ENCODE measurements around the gene PRSS36. TPM values are rescaled to one million over a fixed set of nuclear protein-coding genes. Genes with fewer than 3 reads are reported as not detected.
A peak's percentile ranks its signal among the peaks of the same experiment; 100 is the strongest.

PRSS36 gene
- total RNA-seq, 1 experiment from 2014 or later, result 0.41 TPM

DNA sequence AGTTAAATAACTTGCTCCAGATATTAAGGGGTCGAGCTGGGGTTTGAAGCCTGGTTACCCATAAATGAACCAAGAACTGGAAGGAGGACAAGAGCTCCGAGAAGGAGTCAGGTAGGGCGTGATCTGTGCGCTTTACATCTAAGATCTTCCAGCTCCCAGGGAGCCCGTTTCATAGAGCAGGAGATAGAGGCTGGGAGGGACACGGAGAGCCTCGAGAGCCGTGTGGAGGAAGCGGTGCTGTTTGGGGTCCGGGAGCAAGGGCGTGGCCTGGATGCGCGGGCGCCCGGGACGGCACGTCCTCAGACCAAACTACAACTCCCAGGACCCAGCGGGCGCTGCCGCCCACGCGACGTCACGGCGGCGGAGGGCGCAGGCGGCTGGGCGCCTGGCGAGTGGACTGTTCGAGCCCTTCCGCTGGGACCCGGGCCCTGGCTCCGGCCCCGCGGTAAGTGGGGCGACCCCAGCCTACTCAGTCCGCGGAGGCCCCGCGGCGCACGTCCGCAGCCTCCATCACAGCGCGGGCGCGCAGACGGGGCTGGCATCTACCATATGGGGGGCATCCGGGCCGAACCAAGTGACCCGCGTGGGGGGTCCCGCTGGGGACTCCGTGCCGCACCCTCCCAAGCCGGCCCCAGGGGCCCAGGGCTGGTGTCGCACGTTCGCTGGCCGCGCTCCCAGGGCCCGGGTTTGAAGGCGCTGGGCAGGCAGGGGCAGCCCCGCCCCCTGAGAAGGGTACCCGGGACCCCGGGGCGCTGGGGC is 41.7 kb downstream of the PRSS36 start, which contains the start of gene BCKDK:
Gene BCKDK, plus strand, starts transcription at position 352 of the 759 bp plus-strand sequence. CDS start 838 bp downstream, outside the sequence.
- Histone ChIP-seq H3K4me1 (ENCODE audit: insufficient read depth, low read length, poor library complexity, severe bottlenecking) (peaks cover 13% of the 10 kb centered on the region), H3K4me3 (ENCODE audit: low read depth, low read length, poor library complexity, severe bottlenecking) (peak within 1 kb of the TSS; percentile 96), H3K27ac (ENCODE audit: low read depth, low read length, poor library complexity, severe bottlenecking) (peak within 1 kb of the TSS; percentile 87), H3K36me3 (ENCODE audit: insufficient read depth, low read length, poor library complexity, severe bottlenecking) (peaks cover 31% of the 10 kb centered on the region), H3K27me3 (replicated peaks; ENCODE audit: insufficient read depth, low read depth, low read length, poor library complexity) (no peaks in the 10 kb centered on the region), H3K9me3 (ENCODE audit: low read depth, low read length, poor library complexity, severe bottlenecking) (no peaks in the 10 kb centered on the region)
- intact Hi-C loops (cut with micrococcal nuclease; ENCODE audit: unreplicated experiment), result no loop called here
- BruUV-seq (replicated peaks), result no TSS peak
- DNase-seq (ENCODE audit: low spot score), result peak; percentile 88
- ChIA-PET POLR2A (ENCODE audit: low non-redundant PET) (interaction anchor here (0.6 kb wide), 1 partner anchor 9 kb away, joined by 3 read pairs; the partner anchor contains the start of gene KAT8), CTCF (no interaction called here)
- no peak for TF ChIP-seq EZH2 (IDR thresholded peaks at IDR 0.05; ENCODE audit: borderline replicate concordance, low read depth, low read length, poor library complexity, severe bottlenecking)
- TF ChIP-seq, protein P1, sequence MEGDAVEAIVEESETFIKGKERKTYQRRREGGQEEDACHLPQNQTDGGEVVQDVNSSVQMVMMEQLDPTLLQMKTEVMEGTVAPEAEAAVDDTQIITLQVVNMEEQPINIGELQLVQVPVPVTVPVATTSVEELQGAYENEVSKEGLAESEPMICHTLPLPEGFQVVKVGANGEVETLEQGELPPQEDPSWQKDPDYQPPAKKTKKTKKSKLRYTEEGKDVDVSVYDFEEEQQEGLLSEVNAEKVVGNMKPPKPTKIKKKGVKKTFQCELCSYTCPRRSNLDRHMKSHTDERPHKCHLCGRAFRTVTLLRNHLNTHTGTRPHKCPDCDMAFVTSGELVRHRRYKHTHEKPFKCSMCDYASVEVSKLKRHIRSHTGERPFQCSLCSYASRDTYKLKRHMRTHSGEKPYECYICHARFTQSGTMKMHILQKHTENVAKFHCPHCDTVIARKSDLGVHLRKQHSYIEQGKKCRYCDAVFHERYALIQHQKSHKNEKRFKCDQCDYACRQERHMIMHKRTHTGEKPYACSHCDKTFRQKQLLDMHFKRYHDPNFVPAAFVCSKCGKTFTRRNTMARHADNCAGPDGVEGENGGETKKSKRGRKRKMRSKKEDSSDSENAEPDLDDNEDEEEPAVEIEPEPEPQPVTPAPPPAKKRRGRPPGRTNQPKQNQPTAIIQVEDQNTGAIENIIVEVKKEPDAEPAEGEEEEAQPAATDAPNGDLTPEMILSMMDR (conservative IDR thresholded peaks at IDR 0.05; ENCODE audit: low read depth, low read length), result no peak

DNA sequence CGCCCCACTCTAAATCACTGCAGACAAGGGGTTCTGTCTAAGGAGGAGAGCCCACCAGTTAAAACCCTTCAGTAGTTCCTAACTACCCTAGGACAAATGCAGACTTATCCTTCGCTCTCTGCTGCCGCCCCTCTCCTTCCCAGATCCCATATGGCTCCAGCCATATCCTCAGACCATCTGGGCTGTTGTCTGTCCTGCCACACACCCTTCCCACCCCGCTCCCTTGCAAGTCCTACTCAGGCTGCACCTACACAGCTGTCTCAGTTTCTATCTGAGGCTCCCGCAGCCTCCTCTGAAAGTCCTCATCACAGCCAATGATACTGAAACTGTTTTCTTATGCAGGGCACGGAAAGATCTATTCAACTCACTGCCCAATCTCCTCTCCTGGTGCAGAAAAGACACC is 42.4 kb downstream of the PRSS36 start:
- BruUV-seq (replicated peaks), result no TSS peak
- Histone ChIP-seq H3K36me3 (ENCODE audit: insufficient read depth, low read length, poor library complexity, severe bottlenecking) (peaks cover 30% of the 10 kb centered on the region), H3K27ac (ENCODE audit: low read depth, low read length, poor library complexity, severe bottlenecking) (no peak overlapping the region), H3K4me3 (ENCODE audit: low read depth, low read length, poor library complexity, severe bottlenecking) (no peak overlapping the region), H3K27me3 (replicated peaks; ENCODE audit: insufficient read depth, low read depth, low read length, poor library complexity) (no peaks in the 10 kb centered on the region), H3K9me3 (ENCODE audit: low read depth, low read length, poor library complexity, severe bottlenecking) (no peaks in the 10 kb centered on the region), H3K4me1 (ENCODE audit: insufficient read depth, low read length, poor library complexity, severe bottlenecking) (peaks cover 13% of the 10 kb centered on the region)
- no peak for DNase-seq (ENCODE audit: low spot score)
- intact Hi-C loops (cut with micrococcal nuclease; ENCODE audit: unreplicated experiment), result no loop called here
- ChIA-PET CTCF (no interaction called here), POLR2A (ENCODE audit: low non-redundant PET) (no interaction called here)
- TF ChIP-seq EZH2 (IDR thresholded peaks at IDR 0.05; ENCODE audit: borderline replicate concordance, low read depth, low read length, poor library complexity, severe bottlenecking), result no peak
- TF ChIP-seq, protein P1 (conservative IDR thresholded peaks at IDR 0.05; ENCODE audit: low read depth, low read length), result no peak

DNA sequence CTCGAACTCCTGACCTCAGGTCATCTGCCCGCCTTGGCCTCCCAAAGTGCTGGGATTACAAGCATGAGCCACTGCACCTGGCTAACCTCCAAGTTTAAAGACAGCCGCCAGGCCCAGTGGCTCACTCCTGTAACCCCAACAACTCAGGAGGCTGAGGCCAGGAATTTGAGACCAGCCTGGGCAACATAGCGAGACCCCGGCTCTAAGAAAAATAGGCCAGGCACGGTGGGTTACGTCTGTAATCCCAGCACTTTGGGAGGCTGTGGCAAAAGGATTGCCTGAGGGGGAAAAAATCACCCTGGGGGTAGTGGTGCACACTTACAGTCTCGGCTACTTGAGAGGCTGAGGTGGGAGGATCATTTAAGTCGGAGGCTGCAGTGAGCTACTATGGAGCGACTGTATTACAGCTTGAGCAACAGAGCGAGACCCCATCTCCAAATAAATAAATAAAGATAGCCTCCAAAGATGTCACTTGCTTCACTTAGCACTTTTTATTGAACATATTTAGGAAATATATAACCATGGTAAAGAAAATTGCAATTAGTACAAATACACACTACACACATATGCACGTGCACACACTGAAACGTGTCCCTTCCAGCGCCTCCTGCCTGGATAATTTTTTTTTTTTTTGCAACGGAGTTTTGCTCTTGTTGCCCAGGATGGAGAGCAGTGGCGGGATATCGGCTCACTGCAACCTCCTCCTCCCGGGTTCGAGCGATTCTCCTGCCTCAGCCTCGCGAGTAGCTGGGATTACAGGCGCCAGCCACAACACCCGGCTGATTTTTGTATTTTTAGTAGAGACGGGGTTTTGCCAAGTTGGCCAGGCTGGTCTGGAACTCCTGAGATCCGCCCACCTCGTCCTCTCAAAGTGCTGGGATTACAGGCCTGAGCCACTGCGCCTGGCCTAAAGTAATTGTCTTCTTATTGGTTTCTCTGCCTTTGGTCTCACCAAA is 43.1 kb downstream of the PRSS36 start:
- BruUV-seq (replicated peaks), result no TSS peak
- TF ChIP-seq, protein P1 (conservative IDR thresholded peaks at IDR 0.05; ENCODE audit: low read depth, low read length), result no peak
- ChIA-PET POLR2A (ENCODE audit: low non-redundant PET) (no interaction called here), CTCF (no interaction called here)
- no peak for DNase-seq (ENCODE audit: low spot score)
- H3K27me3 ChIP-seq (replicated peaks; ENCODE audit: insufficient read depth, low read depth, low read length, poor library complexity), result no peaks in the 10 kb centered on the region
- no peaks in the 10 kb centered on the region for H3K9me3 ChIP-seq (ENCODE audit: low read depth, low read length, poor library complexity, severe bottlenecking)
- no peak overlapping the region for H3K27ac ChIP-seq (ENCODE audit: low read depth, low read length, poor library complexity, severe bottlenecking)
- intact Hi-C loops (cut with micrococcal nuclease; ENCODE audit: unreplicated experiment), result no loop called here
- peaks cover 13% of the 10 kb centered on the region for H3K4me1 ChIP-seq (ENCODE audit: insufficient read depth, low read length, poor library complexity, severe bottlenecking)
- peaks cover 23% of the 10 kb centered on the region for H3K36me3 ChIP-seq (ENCODE audit: insufficient read depth, low read length, poor library complexity, severe bottlenecking)
- H3K4me3 ChIP-seq (ENCODE audit: low read depth, low read length, poor library complexity, severe bottlenecking), result no peak overlapping the region

All from A673 (cell line).